ENCODE measurements around the gene OSR1. TPM values are rescaled to one million over a fixed set of nuclear protein-coding genes. Genes with fewer than 3 reads are reported as not detected.

Gene OSR1
- total RNA-seq, 1 experiment from 2014 or later = 4.4 TPM

- POLR2A ChIA-PET = no interaction called here
- Histone ChIP-seq H3K27ac (ENCODE audit: low read length) (no peak overlapping the region), H3K27me3 (ENCODE audit: control insufficient read depth, insufficient read depth, low read length) (no peaks in the 10 kb centered on the region), H3K4me1 (ENCODE audit: control insufficient read depth, insufficient read depth, low read length) (no peaks in the 10 kb centered on the region), H3K36me3 (ENCODE audit: control insufficient read depth, insufficient read depth, low read length) (no peaks in the 10 kb centered on the region), H3K9me3 (ENCODE audit: control insufficient read depth, insufficient read depth, low read depth, low read length) (no peaks in the 10 kb centered on the region), H3K4me3 (ENCODE audit: low read depth in 2 of 2, low read length in 2 of 2) (no peak overlapping the region)
- ATAC-seq (no peak), DNase-seq (ENCODE audit: low read depth, low spot score) (no peak)
- BruUV-seq (replicated peaks) = no TSS peak
- in situ Hi-C loops (cut with HindIII; ENCODE audit: low pct_unique_long_range_greater_than_20kb, low sequenced_read_pairs) = no loop called here
- CTCF ChIA-PET = no interaction called here
- TF ChIP-seq CTCF (IDR thresholded peaks at IDR 0.05) (no peak), SIN3A (IDR thresholded peaks at IDR 0.05; ENCODE audit: borderline replicate concordance, insufficient read depth, low read depth, low read length) (no peak), POLR2AphosphoS5 (IDR thresholded peaks at IDR 0.05; ENCODE audit: low read depth, low read length) (no peak), TCF7L2 (IDR thresholded peaks at IDR 0.05; ENCODE audit: low read depth, low read length) (no peak)
- intact Hi-C loops (cut with micrococcal nuclease; ENCODE audit: unreplicated experiment) = no loop called here
Observed at GRCh38 chr2:19330436-19330835, 28.0 kb downstream of the OSR1 start.

DNA sequence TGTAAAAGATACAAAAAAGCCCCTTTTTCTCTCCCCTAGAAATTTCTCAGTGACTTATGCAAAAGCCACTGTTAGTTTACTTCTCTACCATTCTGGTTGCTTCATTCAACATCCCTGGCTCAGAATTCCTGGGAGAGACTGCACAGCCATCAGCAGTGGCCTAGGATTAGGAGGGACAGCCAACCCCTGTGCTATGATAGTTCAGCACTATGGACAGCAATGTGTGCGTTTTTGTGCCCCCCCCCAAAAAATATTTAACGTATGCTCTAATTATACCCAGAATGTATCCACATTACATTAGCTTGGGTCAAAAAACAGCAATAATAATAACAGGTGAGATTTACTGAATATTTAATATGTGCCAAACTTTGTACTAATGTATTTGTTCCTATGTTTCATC, 29.0 kb downstream of the OSR1 start:
- in situ Hi-C loops (cut with HindIII; ENCODE audit: low pct_unique_long_range_greater_than_20kb, low sequenced_read_pairs) (no loop called here), intact Hi-C loops (cut with micrococcal nuclease; ENCODE audit: unreplicated experiment) (no loop called here)
- ChIA-PET CTCF (no interaction called here), POLR2A (no interaction called here)
- TF ChIP-seq, protein P1, sequence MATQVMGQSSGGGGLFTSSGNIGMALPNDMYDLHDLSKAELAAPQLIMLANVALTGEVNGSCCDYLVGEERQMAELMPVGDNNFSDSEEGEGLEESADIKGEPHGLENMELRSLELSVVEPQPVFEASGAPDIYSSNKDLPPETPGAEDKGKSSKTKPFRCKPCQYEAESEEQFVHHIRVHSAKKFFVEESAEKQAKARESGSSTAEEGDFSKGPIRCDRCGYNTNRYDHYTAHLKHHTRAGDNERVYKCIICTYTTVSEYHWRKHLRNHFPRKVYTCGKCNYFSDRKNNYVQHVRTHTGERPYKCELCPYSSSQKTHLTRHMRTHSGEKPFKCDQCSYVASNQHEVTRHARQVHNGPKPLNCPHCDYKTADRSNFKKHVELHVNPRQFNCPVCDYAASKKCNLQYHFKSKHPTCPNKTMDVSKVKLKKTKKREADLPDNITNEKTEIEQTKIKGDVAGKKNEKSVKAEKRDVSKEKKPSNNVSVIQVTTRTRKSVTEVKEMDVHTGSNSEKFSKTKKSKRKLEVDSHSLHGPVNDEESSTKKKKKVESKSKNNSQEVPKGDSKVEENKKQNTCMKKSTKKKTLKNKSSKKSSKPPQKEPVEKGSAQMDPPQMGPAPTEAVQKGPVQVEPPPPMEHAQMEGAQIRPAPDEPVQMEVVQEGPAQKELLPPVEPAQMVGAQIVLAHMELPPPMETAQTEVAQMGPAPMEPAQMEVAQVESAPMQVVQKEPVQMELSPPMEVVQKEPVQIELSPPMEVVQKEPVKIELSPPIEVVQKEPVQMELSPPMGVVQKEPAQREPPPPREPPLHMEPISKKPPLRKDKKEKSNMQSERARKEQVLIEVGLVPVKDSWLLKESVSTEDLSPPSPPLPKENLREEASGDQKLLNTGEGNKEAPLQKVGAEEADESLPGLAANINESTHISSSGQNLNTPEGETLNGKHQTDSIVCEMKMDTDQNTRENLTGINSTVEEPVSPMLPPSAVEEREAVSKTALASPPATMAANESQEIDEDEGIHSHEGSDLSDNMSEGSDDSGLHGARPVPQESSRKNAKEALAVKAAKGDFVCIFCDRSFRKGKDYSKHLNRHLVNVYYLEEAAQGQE (IDR thresholded peaks at IDR 0.05; ENCODE audit: insufficient read depth in 1 of 2, low read depth in 2 of 2, low read length in 1 of 2) = peak; percentile 77 to 79
- TF ChIP-seq TCF7L2 (IDR thresholded peaks at IDR 0.05; ENCODE audit: low read depth, low read length) (no peak), CTCF (IDR thresholded peaks at IDR 0.05) (no peak), POLR2AphosphoS5 (IDR thresholded peaks at IDR 0.05; ENCODE audit: low read depth, low read length) (no peak), SIN3A (IDR thresholded peaks at IDR 0.05; ENCODE audit: borderline replicate concordance, insufficient read depth, low read depth, low read length) (no peak)
- H3K9me3 ChIP-seq (ENCODE audit: control insufficient read depth, insufficient read depth, low read depth, low read length) = no peaks in the 10 kb centered on the region
- DNase-seq (ENCODE audit: low read depth, low spot score) (no peak), ATAC-seq (no peak)
- no TSS peak for BruUV-seq (replicated peaks)
- H3K27me3 ChIP-seq (ENCODE audit: control insufficient read depth, insufficient read depth, low read length) = no peaks in the 10 kb centered on the region
- H3K36me3 ChIP-seq (ENCODE audit: control insufficient read depth, insufficient read depth, low read length) = no peaks in the 10 kb centered on the region
- H3K4me3 ChIP-seq (ENCODE audit: low read depth in 2 of 2, low read length in 2 of 2) = no peak overlapping the region
- no peak overlapping the region for H3K27ac ChIP-seq (ENCODE audit: low read length)
- H3K4me1 ChIP-seq (ENCODE audit: control insufficient read depth, insufficient read depth, low read length) = no peaks in the 10 kb centered on the region
